ENCODE data around the gene FOXL3.

FOXL3 gene

GRCh38 chr7:298743-299142 is 8.8 kb downstream of the FOXL3 start:
- DNase-seq (ENCODE audit: low read depth in 1 of 2, low spot score in 1 of 2) = no peak
- in situ Hi-C loops (cut with HindIII; ENCODE audit: low pct_unique_long_range_greater_than_20kb, low sequenced_read_pairs) = no loop called here

DNA sequence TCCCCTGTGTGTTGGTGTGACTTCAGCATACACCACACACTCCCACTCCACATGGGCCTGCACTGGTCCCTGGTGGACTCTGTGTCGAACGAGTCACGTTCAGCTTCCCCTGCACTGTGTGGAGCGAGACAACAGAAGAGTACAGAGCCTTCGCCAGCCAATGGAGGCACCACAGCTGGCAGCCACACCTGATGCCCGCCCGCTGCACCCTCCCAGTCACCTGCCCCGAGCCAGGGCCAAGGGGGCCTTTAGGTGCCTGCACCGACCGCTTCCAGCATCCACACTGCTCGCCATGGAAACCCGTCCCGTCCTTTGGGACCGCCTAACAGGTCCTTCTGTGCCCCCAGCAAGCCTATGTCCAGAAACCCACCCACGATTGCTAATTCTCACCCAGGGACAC is 9.2 kb downstream of the FOXL3 start:
- no peak for TF ChIP-seq JUND (IDR thresholded peaks at IDR 0.05; ENCODE audit: low read depth)
- no peak for DNase-seq (ENCODE audit: low read depth in 1 of 2, low spot score in 1 of 2)
- in situ Hi-C loops (cut with HindIII; ENCODE audit: low pct_unique_long_range_greater_than_20kb, low sequenced_read_pairs) = no loop called here

More at GRCh38 chr7:298743-299142, 8.8 kb downstream of the FOXL3 start:
- TF ChIP-seq JUND (IDR thresholded peaks at IDR 0.05; ENCODE audit: low read depth) = no peak

DNA sequence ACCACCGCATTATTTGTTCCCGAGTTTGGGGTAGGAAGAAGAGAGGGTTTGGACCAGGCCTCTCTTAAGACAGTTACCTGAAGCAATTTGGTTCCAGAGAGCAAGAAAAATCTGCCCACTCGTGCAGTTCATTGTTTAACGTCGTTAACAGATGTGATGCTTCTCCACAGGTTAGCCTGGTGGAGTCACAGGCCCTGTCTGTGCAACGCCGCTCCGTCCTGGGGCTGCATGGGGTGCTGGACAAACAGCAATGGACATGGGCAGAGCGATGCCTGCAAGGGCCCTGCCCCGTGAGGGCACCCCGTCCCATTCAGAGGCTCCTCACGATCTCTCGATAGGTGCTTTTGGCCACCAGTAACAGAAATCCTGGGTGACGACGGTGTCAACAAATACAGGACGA is 9.7 kb downstream of the FOXL3 start:
- DNase-seq (ENCODE audit: low read depth in 1 of 2, low spot score in 1 of 2) = no peak
- TF ChIP-seq JUND (IDR thresholded peaks at IDR 0.05; ENCODE audit: low read depth) = no peak
- in situ Hi-C loops (cut with HindIII; ENCODE audit: low pct_unique_long_range_greater_than_20kb, low sequenced_read_pairs) = no loop called here

DNA sequence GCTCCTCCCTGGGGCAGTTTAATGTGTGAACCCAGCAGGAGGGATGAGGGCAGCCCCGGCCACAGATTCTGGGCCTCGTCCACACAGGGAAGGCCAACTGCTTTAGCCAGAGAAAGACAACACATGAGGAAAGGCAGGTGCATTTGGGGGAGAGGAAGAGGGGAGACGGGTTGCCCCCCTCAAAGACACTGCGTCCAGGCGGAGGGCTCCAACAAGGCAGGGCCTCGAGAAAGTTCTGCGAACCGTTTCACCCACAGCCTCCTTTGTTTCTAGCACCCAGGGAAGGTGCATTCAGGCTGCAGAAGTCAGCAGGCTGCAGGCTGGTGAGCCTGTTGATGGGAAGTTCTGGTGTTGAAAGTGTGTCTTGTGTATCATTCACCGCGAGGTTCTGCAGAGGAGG is 10.1 kb downstream of the FOXL3 start:
- in situ Hi-C loops (cut with HindIII; ENCODE audit: low pct_unique_long_range_greater_than_20kb, low sequenced_read_pairs) = no loop called here
- no peak for TF ChIP-seq JUND (IDR thresholded peaks at IDR 0.05; ENCODE audit: low read depth)
- no peak for DNase-seq (ENCODE audit: low read depth in 1 of 2, low spot score in 1 of 2)

GRCh38 chr7:300546-301290 is 10.7 kb downstream of the FOXL3 start:
- in situ Hi-C loops (cut with HindIII; ENCODE audit: low pct_unique_long_range_greater_than_20kb, low sequenced_read_pairs) = no loop called here
- no peak for TF ChIP-seq JUND (IDR thresholded peaks at IDR 0.05; ENCODE audit: low read depth)
- no peak for DNase-seq (ENCODE audit: low read depth in 1 of 2, low spot score in 1 of 2)

- in situ Hi-C loops (cut with HindIII; ENCODE audit: low pct_unique_long_range_greater_than_20kb, low sequenced_read_pairs) = no loop called here
- no peak for DNase-seq (ENCODE audit: low read depth in 1 of 2, low spot score in 1 of 2)
- TF ChIP-seq JUND (IDR thresholded peaks at IDR 0.05; ENCODE audit: low read depth) = no peak
These were observed 11.5 kb downstream of the FOXL3 start for GRCh38 chr7:301291-302053.

GRCh38 chr7:302054-302992 is 12.4 kb downstream of the FOXL3 start:
- DNase-seq (ENCODE audit: low read depth in 1 of 2, low spot score in 1 of 2) = no peak
- TF ChIP-seq JUND (IDR thresholded peaks at IDR 0.05; ENCODE audit: low read depth) = no peak
- in situ Hi-C loops (cut with HindIII; ENCODE audit: low pct_unique_long_range_greater_than_20kb, low sequenced_read_pairs) = no loop called here

GRCh38 chr7:303425-303824 is 13.5 kb downstream of the FOXL3 start:
- no peak for DNase-seq (ENCODE audit: low read depth in 1 of 2, low spot score in 1 of 2)
- no peak for TF ChIP-seq JUND (IDR thresholded peaks at IDR 0.05; ENCODE audit: low read depth)
- in situ Hi-C loops (cut with HindIII; ENCODE audit: low pct_unique_long_range_greater_than_20kb, low sequenced_read_pairs) = no loop called here

DNA sequence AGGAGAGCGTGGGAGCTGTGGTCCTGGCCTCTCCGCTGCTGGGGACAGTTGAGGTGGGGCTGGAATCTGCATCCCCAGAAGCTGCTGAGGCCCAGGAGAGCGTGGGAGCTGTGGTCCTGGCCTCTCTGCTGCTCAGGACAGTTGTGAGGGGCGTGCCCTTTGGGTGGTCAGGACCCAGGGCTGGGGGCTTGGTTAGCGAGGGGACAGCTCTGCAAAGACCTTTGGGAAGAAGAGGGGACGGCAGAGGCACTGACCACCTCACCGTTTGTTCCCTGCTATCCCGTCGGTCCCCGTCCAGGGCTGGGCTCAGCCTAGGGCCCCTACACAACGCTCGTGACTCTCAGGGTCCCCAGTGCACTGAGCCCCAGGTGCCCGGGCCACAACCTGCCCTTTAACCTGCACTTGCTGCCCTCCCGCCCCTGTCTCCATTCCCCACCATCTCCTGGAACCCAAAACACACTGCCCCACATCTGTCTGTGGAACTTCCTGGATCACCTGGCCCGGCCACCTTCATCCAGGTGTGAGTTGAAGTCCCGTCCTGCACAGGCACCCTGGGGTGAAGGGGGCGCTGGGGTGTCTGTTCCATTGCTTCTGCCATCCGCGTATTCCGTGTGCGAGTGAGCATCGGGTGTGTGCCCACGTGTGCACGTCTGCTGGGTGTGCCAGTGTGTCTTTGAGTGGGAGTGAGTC is 14.1 kb downstream of the FOXL3 start:
- TF ChIP-seq JUND (IDR thresholded peaks at IDR 0.05; ENCODE audit: low read depth) = no peak
- in situ Hi-C loops (cut with HindIII; ENCODE audit: low pct_unique_long_range_greater_than_20kb, low sequenced_read_pairs) = no loop called here
- no peak for DNase-seq (ENCODE audit: low read depth in 1 of 2, low spot score in 1 of 2)

- no peak for TF ChIP-seq JUND (IDR thresholded peaks at IDR 0.05; ENCODE audit: low read depth)
- in situ Hi-C loops (cut with HindIII; ENCODE audit: low pct_unique_long_range_greater_than_20kb, low sequenced_read_pairs) = no loop called here
- DNase-seq (ENCODE audit: low read depth in 1 of 2, low spot score in 1 of 2) = no peak
These were observed 14.8 kb downstream of the FOXL3 start for GRCh38 chr7:304574-305409.

GRCh38 chr7:305410-306151 is 15.6 kb downstream of the FOXL3 start:
- in situ Hi-C loops (cut with HindIII; ENCODE audit: low pct_unique_long_range_greater_than_20kb, low sequenced_read_pairs) = no loop called here
- DNase-seq (ENCODE audit: low read depth in 1 of 2, low spot score in 1 of 2) = no peak
- no peak for TF ChIP-seq JUND (IDR thresholded peaks at IDR 0.05; ENCODE audit: low read depth)
